Liver (tissue), 9 donors: ENCODE results near the gene CLIC3. TPM values are rescaled to one million over a fixed set of nuclear protein-coding genes. Genes with fewer than 3 reads are reported as not detected.

Source experiments
- DNase-seq: peaks from one replicate; pipeline ENCODE4 v3.0.0-alpha.2; 2017; ENCODE audit warnings: low spot score
- H3K27ac ChIP-seq, 2 donors: one replicate each; pipeline ENCODE4 v1.7.0; 2013; ENCODE audit warnings: inconsistent platforms in 2 of 2, low read length in 2 of 2, control low read depth in 1 of 2, low read depth in 1 of 2, mild to moderate bottlenecking in 1 of 2
- H3K27me3 ChIP-seq, 4 donors: one replicate each; pipeline versions ENCODE4 v1.6.1 to v1.7.0; 2013; ENCODE audit warnings: low read length in 3 of 4, inconsistent platforms in 1 of 4, mild to moderate bottlenecking in 1 of 4, moderate library complexity in 1 of 4; ENCODE audit not compliant: control insufficient read depth in 4 of 4, insufficient read depth in 4 of 4
- H3K36me3 ChIP-seq, 4 donors: one replicate each; pipeline versions ENCODE4 v1.6.1 to v1.7.0; 2013; ENCODE audit warnings: low read length in 3 of 4, mild to moderate bottlenecking in 3 of 4, low read depth in 1 of 4, moderate library complexity in 1 of 4; ENCODE audit not compliant: control insufficient read depth in 4 of 4, insufficient read depth in 3 of 4
- H3K4me1 ChIP-seq, 4 donors: one replicate each; pipeline versions ENCODE4 v1.6.1 to v1.7.0; 2013; ENCODE audit warnings: low read length in 3 of 4, mild to moderate bottlenecking in 3 of 4, moderate library complexity in 1 of 4; ENCODE audit not compliant: control insufficient read depth in 4 of 4, insufficient read depth in 4 of 4
- H3K4me3 ChIP-seq, 3 donors: one replicate each; pipeline versions ENCODE4 v1.6.1 to v1.7.0; 2013; ENCODE audit warnings: low read length in 3 of 3, control low read depth in 1 of 3, low read depth in 1 of 3, mild to moderate bottlenecking in 1 of 3
- H3K9ac ChIP-seq, 2 donors: one replicate each; pipeline ENCODE4 v1.7.0; 2013; ENCODE audit warnings: low read length in 2 of 2, mild to moderate bottlenecking in 2 of 2, moderate library complexity in 2 of 2, control low read depth in 1 of 2, low read depth in 1 of 2
- H3K9me3 ChIP-seq, 4 donors: one replicate each; pipeline versions ENCODE4 v1.6.1 to v1.7.0; 2013; ENCODE audit warnings: low read length in 3 of 4; ENCODE audit not compliant: control insufficient read depth in 4 of 4
- ATF3 ChIP-seq: IDR thresholded peaks from 2 replicates; pipeline ENCODE4 v1.6.1; 2016; ENCODE audit warnings: antibody characterized with exemption
- CTCF ChIP-seq: fragments of 150-350 bp; IDR thresholded peaks from 2 replicates; pipeline ENCODE4 v1.5.1; 2017; ENCODE audit warnings: improper control_type of control experiment, low read depth, low read length; ENCODE audit not compliant: missing input control
- FOXA1 ChIP-seq: IDR thresholded peaks from 2 replicates; pipeline ENCODE4 v1.6.1; 2016; ENCODE audit warnings: antibody characterized with exemption
- FOXA2 ChIP-seq: IDR thresholded peaks from 2 replicates; pipeline ENCODE4 v1.6.1; 2016; ENCODE audit warnings: antibody characterized with exemption
- GABPA ChIP-seq, 2 donors: IDR thresholded peaks in 1 of 2; conservative IDR thresholded peaks in 1 of 2; 2 replicates each; pipeline ENCODE4 v1.6.1; 2016; ENCODE audit warnings: antibody characterized with exemption in 2 of 2, mild to moderate bottlenecking in 1 of 2, moderate library complexity in 1 of 2
- HNF4A ChIP-seq, 2 donors: conservative IDR thresholded peaks; 2 replicates each; pipeline ENCODE4 v1.6.1; 2016; ENCODE audit warnings: antibody characterized with exemption in 2 of 2, mild to moderate bottlenecking in 2 of 2
- HNF4G ChIP-seq: IDR thresholded peaks from 2 replicates; pipeline ENCODE4 v1.6.1; 2016; ENCODE audit warnings: antibody characterized with exemption
- JUND ChIP-seq, 2 donors: IDR thresholded peaks; 2 replicates each; pipeline ENCODE4 v1.6.1; 2016; ENCODE audit warnings: antibody characterized with exemption in 2 of 2
- NR2F2 ChIP-seq: IDR thresholded peaks from 2 replicates; pipeline ENCODE4 v1.6.1; 2016; ENCODE audit warnings: antibody characterized with exemption
- RAD21 ChIP-seq, 2 donors: IDR thresholded peaks; 2 replicates each; pipeline ENCODE4 v1.6.1; 2016; ENCODE audit warnings: antibody characterized with exemption in 2 of 2, mild to moderate bottlenecking in 2 of 2
- RXRA ChIP-seq, 2 donors: IDR thresholded peaks; 2 replicates each; pipeline ENCODE4 v1.6.1; 2017 to 2018; ENCODE audit warnings: antibody characterized with exemption in 2 of 2, mild to moderate bottlenecking in 1 of 2
- SP1 ChIP-seq: IDR thresholded peaks from 2 replicates; pipeline ENCODE4 v1.6.1; 2018; ENCODE audit warnings: antibody characterized with exemption, mild to moderate bottlenecking
- TAF1 ChIP-seq: conservative IDR thresholded peaks from 2 replicates; pipeline ENCODE4 v1.6.1; 2016; ENCODE audit warnings: antibody characterized with exemption, mild to moderate bottlenecking
- YY1 ChIP-seq: IDR thresholded peaks from 2 replicates; pipeline ENCODE4 v1.6.1; 2016; ENCODE audit warnings: antibody characterized with exemption, mild to moderate bottlenecking
- ZBTB33 ChIP-seq: IDR thresholded peaks from 2 replicates; pipeline ENCODE4 v1.6.1; 2016; ENCODE audit warnings: antibody characterized with exemption
- WGBS: extraction: QIAGEN DNeasy Blood & Tissue Kit; methylation state at CpG from one replicate; pipeline ENCODE4 v1.1.7; 2013; 5-methylcytosine and 5-hydroxymethylcytosine counted together
- polyA plus RNA-seq, 2 donors: library from polyadenylated mRNA; stranded (reverse) in 1 of 2; unstranded in 1 of 2; fragments of 200-250 nt in 1 of 2; fragments of >200 nt in 1 of 2; fragmentation: Nextera tagmentation in 1 of 2; extraction: Ambion mirVana in 1 of 2; gene quantifications; one replicate each; pipeline versions ENCODE4 v1.2.1 to v1.2.3, GENCODE V29; 2013 to 2015
- total RNA-seq, 2 donors: library from RNA; depleted of rRNA; stranded (reverse); fragments of >200 nt; gene quantifications; one replicate each; pipeline ENCODE4 v1.2.3, GENCODE V29; 2014
- donor health status: healthy.
- donor health status: healthy.
- donor health status: healthy.
- donor health status: healthy.
- donor health status: healthy.

Gene CLIC3
- total and polyA plus RNA-seq, 4 donors, result 0.33 to 0.83 (median 0.40) TPM

- 78% methylated on average over 20 of the region's 20 CpGs for WGBS
- Histone ChIP-seq H3K27ac (no peak overlapping the region), H3K36me3 (no peaks in the 10 kb centered on the region), H3K9ac (no peak overlapping the region), H3K4me1 (peaks cover 0 to 10% (median 4%) of the 10 kb centered on the region in 4 donors), H3K27me3 (no peaks in the 10 kb centered on the region), H3K4me3 (no peak overlapping the region), H3K9me3 (no peaks in the 10 kb centered on the region)
- no peak for DNase-seq
- no peak for TF ChIP-seq CTCF
- no peak for TF ChIP-seq ATF3
- TF ChIP-seq SP1, result no peak
- TF ChIP-seq HNF4A (conservative IDR thresholded peaks at IDR 0.05), result peak in 1 of 2 donors; percentile 34
- no peak for TF ChIP-seq TAF1
Observed at GRCh38 chr9:137001857-137002645, 5.7 kb upstream of the CLIC3 start.

DNA sequence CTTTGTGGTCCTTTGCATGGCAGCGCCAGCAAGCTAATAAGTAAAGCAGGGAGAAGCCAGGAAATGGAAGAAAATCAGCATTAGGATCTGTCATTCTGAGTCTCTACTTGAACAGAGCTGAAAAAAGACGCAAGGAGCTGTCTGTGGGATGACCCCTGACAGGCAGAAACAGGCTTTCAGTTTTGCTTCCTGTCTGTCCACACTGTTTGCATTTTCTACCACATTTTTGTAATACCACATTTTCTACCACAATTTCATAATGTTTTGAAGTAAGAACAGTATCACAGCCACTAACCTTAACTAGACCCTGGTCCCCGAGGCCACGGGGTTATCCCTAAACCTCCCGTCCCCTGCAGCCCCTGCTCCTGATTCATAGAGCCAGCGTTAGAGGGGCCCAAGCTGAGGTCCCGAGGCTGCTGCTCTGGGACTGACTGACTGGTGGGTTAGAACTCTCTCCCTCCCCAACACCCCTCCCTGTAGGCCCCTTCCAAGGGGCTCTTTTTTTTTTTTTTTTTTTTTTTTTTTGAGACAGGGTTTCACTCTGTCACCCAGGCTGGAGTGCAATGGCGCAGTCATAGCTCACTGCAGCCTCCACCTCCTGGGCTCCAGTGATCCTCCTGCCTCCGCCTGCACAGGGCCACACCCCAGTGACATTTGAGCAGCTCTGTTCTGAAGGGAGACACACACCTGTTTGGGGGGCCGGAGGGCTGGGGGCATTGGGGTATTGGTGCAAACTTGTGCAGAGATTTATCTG is 4.0 kb upstream of the CLIC3 start:
- TF ChIP-seq JUND (IDR thresholded peaks at IDR 0.05) (no peak), RXRA (IDR thresholded peaks at IDR 0.05) (peak in 1 of 2 donors; percentile 4)

DNA sequence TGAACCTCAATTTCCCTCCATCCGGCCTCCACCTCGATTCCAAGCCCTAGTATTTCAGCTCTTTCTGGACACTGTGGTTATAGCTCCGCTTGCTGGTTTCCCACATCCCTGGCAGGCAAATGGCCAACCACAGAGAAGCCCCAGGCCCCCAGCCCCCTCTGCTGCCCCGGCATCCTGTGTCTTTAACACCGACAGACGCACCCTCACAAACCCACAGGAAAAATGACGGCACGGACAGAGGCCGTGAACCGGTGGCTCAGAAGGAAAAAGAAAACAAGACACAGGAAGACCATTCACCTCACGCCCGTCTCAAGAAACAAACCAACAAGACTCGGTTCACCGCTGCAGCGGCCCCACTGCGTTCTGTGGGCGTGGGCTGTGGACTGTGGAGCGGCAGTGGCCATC is 1.5 kb upstream of the CLIC3 start:
- Histone ChIP-seq H3K9ac (no peak overlapping the region), H3K27me3 (no peaks in the 10 kb centered on the region), H3K4me3 (no peak overlapping the region), H3K27ac (peak overlapping the region in 1 of 2 donors; percentile 28), H3K9me3 (no peaks in the 10 kb centered on the region), H3K4me1 (peaks cover 6 to 32% (median 12%) of the 10 kb centered on the region in 4 donors), H3K36me3 (peaks cover 0 to 3% (median 0%) of the 10 kb centered on the region in 4 donors)
- no peak for TF ChIP-seq HNF4G
- TF ChIP-seq ZBTB33, result no peak
- no peak for TF ChIP-seq GABPA (IDR thresholded peaks at IDR 0.05 in 1 of 2, conservative IDR thresholded peaks at IDR 0.05 in 1 of 2)
- no peak for TF ChIP-seq JUND (IDR thresholded peaks at IDR 0.05)
- no peak for TF ChIP-seq TAF1
- TF ChIP-seq HNF4A (conservative IDR thresholded peaks at IDR 0.05), result no peak
- no peak for TF ChIP-seq FOXA1
- no peak for TF ChIP-seq CTCF
- TF ChIP-seq RAD21 (IDR thresholded peaks at IDR 0.05), result no peak
- TF ChIP-seq RXRA (IDR thresholded peaks at IDR 0.05), result no peak
- no peak for TF ChIP-seq SP1
- TF ChIP-seq YY1, result no peak
- no peak for TF ChIP-seq NR2F2
- TF ChIP-seq ATF3, result no peak
- no peak for TF ChIP-seq FOXA2
- 63% methylated on average over 18 of the region's 18 CpGs for WGBS
- DNase-seq, result no peak

More for the DNA sequence above, 4.0 kb upstream of the CLIC3 start:
- Histone ChIP-seq H3K9ac (no peak overlapping the region), H3K4me3 (no peak overlapping the region), H3K4me1 (peaks cover 2 to 22% (median 4%) of the 10 kb centered on the region in 4 donors), H3K9me3 (no peaks in the 10 kb centered on the region), H3K27me3 (no peaks in the 10 kb centered on the region), H3K27ac (no peak overlapping the region), H3K36me3 (no peaks in the 10 kb centered on the region)
- DNase-seq, result no peak
- WGBS, result 65% methylated on average over 10 of the region's 10 CpGs
